Testis (tissue), 3 donors: ENCODE measurements around the gene SPAG5. TPM values are rescaled to one million over a fixed set of nuclear protein-coding genes. Genes with fewer than 3 reads are reported as not detected.

ENCODE experiments used
- DNase-seq: peaks from one replicate; pipeline ENCODE4 v3.0.0-alpha.2; 2019
- H3K27ac ChIP-seq, 2 donors: fragments of 200-600 bp; sonication (generic); one replicate each; pipeline ENCODE4 v1.5.1; 2019
- H3K27me3 ChIP-seq: fragments of 200-600 bp; sonication (generic); one replicate; pipeline ENCODE4 v1.5.1; 2019
- H3K36me3 ChIP-seq: fragments of 200-600 bp; sonication (generic); one replicate; pipeline ENCODE4 v1.5.1; 2017; ENCODE audit warnings: low read depth; ENCODE audit errors: missing control alignments
- H3K4me1 ChIP-seq: fragments of 200-600 bp; sonication (generic); one replicate; pipeline ENCODE4 v1.5.1; 2019
- H3K4me3 ChIP-seq, 2 donors: fragments of 200-600 bp; sonication (generic); one replicate each; pipeline ENCODE4 v1.5.1; 2017 to 2019
- H3K9me3 ChIP-seq: fragments of 200-600 bp; sonication (generic); one replicate; pipeline ENCODE4 v1.5.1; 2017
- POLR2A ChIP-seq: fragments of 450-650 bp; IDR thresholded peaks from one replicate; pipeline ENCODE4 v1.6.1; 2017; ENCODE audit warnings: antibody characterized with exemption, mild to moderate bottlenecking, moderate library complexity
- WGBS, 2 donors: methylation state at CpG; one replicate each; pipeline ENCODE4 v1.1.5; 2018; 5-methylcytosine and 5-hydroxymethylcytosine counted together
- intact Hi-C: fragments of 100-400 bp; cut with DNase I; formaldehyde crosslinking; loops from one replicate; pipeline ENCODE4 v1.15.1; 2023; ENCODE audit warnings: low total_unique reads
- polyA plus RNA-seq: library from polyadenylated mRNA; stranded (reverse); fragments of 350-450 nt; fragmentation: Illumina TruSeq; extraction: RNeasy Lipid Tissue Mini Kit (QIAGEN cat#74804); gene quantifications from one replicate; pipeline ENCODE4 v1.2.3, GENCODE V29; 2014; ENCODE audit warnings: low read depth, low replicate concordance; ENCODE audit not compliant: insufficient read depth
- total RNA-seq, 2 donors: library from RNA; depleted of rRNA; stranded (reverse); fragments of >200 nt; gene quantifications; one replicate each; pipeline ENCODE4 v1.2.3, GENCODE V29; 2016
- TF ChIP-seq, protein P1 (sequence below), 3 experiments: fragments of 450-650 bp in 2 of 3; fragments of 200-600 bp in 1 of 3; sonication (generic) in 1 of 3; IDR thresholded peaks; one replicate each; pipeline ENCODE4 v1.5.1; 2016 to 2019; ENCODE audit warnings: antibody characterized with exemption in 3 of 3, mild to moderate bottlenecking in 2 of 3, moderate library complexity in 1 of 3

The SPAG5 gene
- total and polyA plus RNA-seq, 3 donors from 2014 or later: 79.4 to 232 (median 116) TPM

GRCh38 chr17:28537219-28537610 is 61.6 kb downstream of the SPAG5 start:
- no peak for TF ChIP-seq POLR2A
- TF ChIP-seq, protein P1, sequence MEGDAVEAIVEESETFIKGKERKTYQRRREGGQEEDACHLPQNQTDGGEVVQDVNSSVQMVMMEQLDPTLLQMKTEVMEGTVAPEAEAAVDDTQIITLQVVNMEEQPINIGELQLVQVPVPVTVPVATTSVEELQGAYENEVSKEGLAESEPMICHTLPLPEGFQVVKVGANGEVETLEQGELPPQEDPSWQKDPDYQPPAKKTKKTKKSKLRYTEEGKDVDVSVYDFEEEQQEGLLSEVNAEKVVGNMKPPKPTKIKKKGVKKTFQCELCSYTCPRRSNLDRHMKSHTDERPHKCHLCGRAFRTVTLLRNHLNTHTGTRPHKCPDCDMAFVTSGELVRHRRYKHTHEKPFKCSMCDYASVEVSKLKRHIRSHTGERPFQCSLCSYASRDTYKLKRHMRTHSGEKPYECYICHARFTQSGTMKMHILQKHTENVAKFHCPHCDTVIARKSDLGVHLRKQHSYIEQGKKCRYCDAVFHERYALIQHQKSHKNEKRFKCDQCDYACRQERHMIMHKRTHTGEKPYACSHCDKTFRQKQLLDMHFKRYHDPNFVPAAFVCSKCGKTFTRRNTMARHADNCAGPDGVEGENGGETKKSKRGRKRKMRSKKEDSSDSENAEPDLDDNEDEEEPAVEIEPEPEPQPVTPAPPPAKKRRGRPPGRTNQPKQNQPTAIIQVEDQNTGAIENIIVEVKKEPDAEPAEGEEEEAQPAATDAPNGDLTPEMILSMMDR (IDR thresholded peaks at IDR 0.05): no peak
- WGBS, 2 donors: 75 to 82% methylated on average over 10 to 12 of the region's 12 CpGs
- no peak overlapping the region for H3K27ac ChIP-seq
- H3K27me3 ChIP-seq: no peaks in the 10 kb centered on the region
- H3K36me3 ChIP-seq: no peaks in the 10 kb centered on the region
- H3K9me3 ChIP-seq: no peaks in the 10 kb centered on the region
- intact Hi-C loops: no loop called here
- no peak overlapping the region for H3K4me3 ChIP-seq
- no peaks in the 10 kb centered on the region for H3K4me1 ChIP-seq
- no peak for DNase-seq

DNA sequence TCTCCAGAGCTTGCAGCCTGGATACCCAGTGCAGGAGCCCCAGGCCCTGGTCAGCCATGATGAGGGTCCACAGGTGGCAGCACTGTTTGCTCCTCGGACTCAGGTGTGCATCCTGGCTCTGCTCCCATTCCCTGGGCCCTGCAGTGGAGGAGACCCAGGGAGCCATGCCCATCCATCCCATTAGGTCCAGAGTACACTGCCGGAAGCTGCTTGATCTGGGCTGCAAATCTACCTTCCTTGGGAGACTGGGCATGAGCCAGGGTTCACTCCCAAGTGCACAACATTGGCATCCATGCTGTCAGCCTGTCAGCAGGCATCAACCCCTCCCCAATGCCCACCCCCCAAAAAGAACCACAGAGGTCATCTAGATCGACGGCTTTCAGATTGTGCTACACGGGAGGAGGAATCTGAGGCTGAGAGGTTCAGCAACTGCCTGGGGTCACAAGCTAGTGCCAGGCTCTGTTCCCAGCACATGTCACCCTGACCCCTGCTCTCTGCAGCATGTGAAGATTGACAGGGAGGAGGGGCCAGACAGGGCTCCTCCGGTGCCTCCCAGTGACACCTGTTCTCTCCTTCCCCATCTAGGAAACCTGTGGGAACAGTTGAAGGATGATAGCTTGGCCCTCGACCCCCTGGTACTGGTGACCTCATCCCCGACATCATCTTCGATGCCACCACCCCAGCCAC is 62.1 kb downstream of the SPAG5 start:
- Histone ChIP-seq H3K36me3 (no peaks in the 10 kb centered on the region), H3K4me3 (no peak overlapping the region), H3K27me3 (no peaks in the 10 kb centered on the region), H3K9me3 (no peaks in the 10 kb centered on the region), H3K27ac (no peak overlapping the region), H3K4me1 (no peaks in the 10 kb centered on the region)
- TF ChIP-seq, protein P1 (IDR thresholded peaks at IDR 0.05): no peak
- no peak for TF ChIP-seq POLR2A
- DNase-seq: no peak
- WGBS, 2 donors: 55 to 82% methylated on average over 2 to 9 of the region's 9 CpGs
- intact Hi-C loops: no loop called here

- DNase-seq: no peak
- Histone ChIP-seq H3K36me3 (no peaks in the 10 kb centered on the region), H3K27me3 (no peaks in the 10 kb centered on the region), H3K9me3 (no peaks in the 10 kb centered on the region), H3K4me1 (no peaks in the 10 kb centered on the region), H3K27ac (no peak overlapping the region), H3K4me3 (no peak overlapping the region)
- WGBS, 2 donors: 88% methylated on average over 10 to 11 of the region's 11 CpGs
- no peak for TF ChIP-seq POLR2A
- TF ChIP-seq, protein P1 (IDR thresholded peaks at IDR 0.05): no peak
- intact Hi-C loops: no loop called here
These were observed 64.0 kb downstream of the SPAG5 start for GRCh38 chr17:28534740-28535375.

DNA sequence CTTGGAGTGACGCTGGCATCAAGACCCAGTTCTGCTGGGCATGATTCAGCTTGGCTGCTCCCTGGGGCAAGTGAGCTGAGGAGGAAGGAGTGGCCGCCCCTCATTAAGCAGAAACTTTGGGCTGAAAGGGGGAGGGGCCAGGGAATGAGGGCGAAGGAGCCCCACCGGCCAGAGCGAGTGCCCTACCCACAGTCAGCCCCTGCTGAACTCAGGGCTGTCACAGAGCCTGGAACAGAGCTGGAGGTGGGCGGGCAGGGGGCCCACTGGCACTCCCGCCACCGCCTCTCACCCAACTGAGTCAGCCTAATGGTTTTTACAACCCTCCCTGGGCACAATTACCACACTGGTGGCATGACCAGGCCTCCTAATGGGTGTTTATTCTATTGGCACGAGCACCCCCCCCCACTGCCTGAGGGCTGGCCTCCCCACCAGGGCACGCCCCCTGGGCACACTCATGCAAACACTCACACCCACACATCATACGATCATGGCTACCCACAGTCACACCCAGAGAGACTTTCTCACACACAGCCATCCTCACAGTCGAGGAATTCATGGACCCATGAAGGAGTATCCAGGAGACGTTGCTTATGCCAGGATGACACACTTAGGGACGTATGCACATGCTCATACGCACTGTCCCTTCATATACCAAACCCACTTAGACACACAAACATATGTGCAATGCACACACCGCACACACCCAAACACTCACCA is 65.6 kb downstream of the SPAG5 start:
- H3K27me3 ChIP-seq: no peaks in the 10 kb centered on the region
- DNase-seq: no peak
- 82 to 88% methylated on average over 16 of the region's 16 CpGs for whole genome bisulfite sequencing, 2 donors
- H3K4me1 ChIP-seq: no peaks in the 10 kb centered on the region
- TF ChIP-seq POLR2A: no peak
- TF ChIP-seq, protein P1 (IDR thresholded peaks at IDR 0.05): no peak
- no peaks in the 10 kb centered on the region for H3K36me3 ChIP-seq
- no peak overlapping the region for H3K27ac ChIP-seq
- H3K4me3 ChIP-seq: no peak overlapping the region
- no peaks in the 10 kb centered on the region for H3K9me3 ChIP-seq
- intact Hi-C loops: no loop called here
